ENCODE data around the gene STK16. TPM values are rescaled to one million over a fixed set of nuclear protein-coding genes. Genes with fewer than 3 reads are reported as not detected.
A peak's percentile ranks its signal among the peaks of the same experiment; 100 is the strongest.
"Not testable (repeated sequence)": the region's sequence is repeated elsewhere in the genome, so short reads cannot be mapped to it uniquely, and the experiment has no call there.

Gene STK16
- total RNA-seq, 2 experiments from 2014 or later: 11.2 to 14.1 TPM

GRCh38 chr2:219199470-219200211 lies 45.6 kb upstream of the STK16 start:
- intact Hi-C loops (cut with DNase I, micrococcal nuclease): loop anchor here in 1 of 2 experiments (10.0 kb wide), 2 partner anchors 185 to 345 kb away; partner anchors contain the start of genes CHPF, DNPEP and TMEM198
- peaks cover 7% of the 10 kb centered on the region for H3K4me1 Mint-ChIP-seq (ENCODE audit: low read depth)
- no peak for TF ChIP-seq CTCF (IDR thresholded peaks at IDR 0.05)
- Histone ChIP-seq H3K36me3 (ENCODE audit: insufficient read depth, low read length) (no peaks in the 10 kb centered on the region), H3K27ac (ENCODE audit: low read depth in 1 of 2, low read length in 2 of 2) (no peak overlapping the region), H3K9me3 (ENCODE audit: control insufficient read depth in 1 of 2, insufficient read depth in 1 of 2, low read length in 2 of 2) (peaks cover 0 to 3% of the 10 kb centered on the region in 2 experiments), H3K4me1 (ENCODE audit: insufficient read depth, low read length) (peaks cover 6% of the 10 kb centered on the region), H3K4me3 (ENCODE audit: low read length) (no peak overlapping the region), H3K27me3 (ENCODE audit: control insufficient read depth in 1 of 2, insufficient read depth in 2 of 2, low read length in 2 of 2) (peaks cover 0 to 2% of the 10 kb centered on the region in 2 experiments)
- CTCF ChIA-PET: interaction anchor here (0.9 to 2.3 kb wide), 2 partner anchors 12 to 29 kb away, joined by 4 to 6 read pairs; no protein-coding TSS in a partner anchor
- H3K9me3 Mint-ChIP-seq: no peaks in the 10 kb centered on the region
- POLR2A ChIA-PET: interaction anchor here (0.8 to 2.4 kb wide), 6 partner anchors 18 to 46 kb away, joined by 3 to 14 read pairs (median 4); partner anchors contain the start of genes ANKZF1, ATG9A, CNPPD1 and GLB1L
- H3K36me3 Mint-ChIP-seq (ENCODE audit: low read depth): no peaks in the 10 kb centered on the region
- peaks cover 6% of the 10 kb centered on the region for H3K27me3 Mint-ChIP-seq
- no peak overlapping the region for H3K27ac Mint-ChIP-seq
- H3K4me3 Mint-ChIP-seq: no peak overlapping the region
- peak in 1 of 14 experiments; percentile 0 for DNase-seq
- no peak for ATAC-seq (ENCODE audit: poor library complexity)

DNA sequence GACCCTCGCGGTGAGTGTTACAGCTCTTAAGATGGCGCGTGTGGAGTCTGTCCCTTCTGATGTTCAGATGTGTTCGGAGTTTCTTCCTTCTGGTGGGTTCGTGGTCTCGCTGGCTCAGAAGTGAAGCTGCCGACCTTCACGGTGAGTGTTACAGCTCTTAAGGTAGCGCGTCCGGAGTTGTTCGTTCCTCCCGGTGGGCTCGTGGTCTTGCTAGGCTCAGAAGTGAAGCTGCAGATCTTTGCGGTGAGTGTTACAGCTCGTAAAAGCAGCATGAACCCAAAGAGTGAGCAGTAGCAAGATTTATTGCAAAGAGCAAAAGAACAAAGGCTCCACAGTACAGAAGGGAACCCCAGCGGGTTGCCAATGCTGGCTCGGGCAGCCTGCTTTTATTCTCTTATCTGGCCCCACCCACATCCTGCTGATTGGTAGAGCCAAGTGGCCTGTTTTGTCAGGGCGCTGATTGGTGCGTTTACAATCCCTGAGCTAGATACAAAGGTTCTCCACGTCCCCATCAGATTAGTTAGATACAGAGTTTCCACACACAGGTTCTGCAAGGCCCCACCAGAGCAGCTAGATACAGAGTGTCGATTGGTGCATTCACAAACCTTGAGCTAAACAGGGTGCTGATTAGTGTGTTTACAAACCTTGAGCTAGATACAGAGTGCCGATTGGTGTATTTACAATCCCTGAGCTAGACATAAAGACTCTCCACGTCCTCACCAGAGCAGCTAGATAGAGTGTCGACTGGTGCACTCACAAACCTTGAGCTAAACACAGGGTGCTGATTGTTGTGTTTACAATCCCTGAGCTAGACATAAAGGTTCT lies 44.6 kb upstream of the STK16 start:
- not testable (repeated sequence) for H3K36me3 ChIP-seq (ENCODE audit: insufficient read depth, low read length); H3K9me3 ChIP-seq (ENCODE audit: control insufficient read depth in 1 of 2, insufficient read depth in 1 of 2, low read length in 2 of 2); H3K27me3 ChIP-seq (ENCODE audit: control insufficient read depth in 1 of 2, insufficient read depth in 2 of 2, low read length in 2 of 2); H3K4me1 Mint-ChIP-seq (ENCODE audit: low read depth); H3K36me3 Mint-ChIP-seq (ENCODE audit: low read depth); H3K27me3 Mint-ChIP-seq; H3K4me1 ChIP-seq (ENCODE audit: insufficient read depth, low read length); ATAC-seq (ENCODE audit: poor library complexity); H3K27ac ChIP-seq (ENCODE audit: low read depth in 1 of 2, low read length in 2 of 2); H3K9me3 Mint-ChIP-seq
- ChIA-PET POLR2A (interaction anchor here (0.8 to 2.4 kb wide), 6 partner anchors 19 to 44 kb away, joined by 3 to 14 read pairs (median 4); partner anchors contain the start of genes ANKZF1, ATG9A, CNPPD1 and GLB1L), CTCF (interaction anchor here (0.9 to 2.3 kb wide), 2 partner anchors 11 to 94 kb away, joined by 6 read pairs; no protein-coding TSS in a partner anchor)
- intact Hi-C loops (cut with DNase I, micrococcal nuclease): loop anchor here in 1 of 2 experiments (10.0 kb wide), 2 partner anchors 184 to 344 kb away; partner anchors contain the start of genes CHPF, DNPEP and TMEM198
- H3K4me3 ChIP-seq (ENCODE audit: low read length): peak overlapping the region; percentile 31
- peak in 4 of 14 experiments; percentile 24 to 57 (median 40) for DNase-seq
- Mint-ChIP-seq H3K27ac (peak overlapping the region; percentile 61), H3K4me3 (peak overlapping the region; percentile 76)

GRCh38 chr2:219201331-219201730 lies 43.9 kb upstream of the STK16 start:
- H3K4me3 Mint-ChIP-seq; ATAC-seq (ENCODE audit: poor library complexity); H3K27ac Mint-ChIP-seq; H3K36me3 Mint-ChIP-seq (ENCODE audit: low read depth); H3K4me3 ChIP-seq (ENCODE audit: low read length); H3K9me3 ChIP-seq (ENCODE audit: control insufficient read depth in 1 of 2, insufficient read depth in 1 of 2, low read length in 2 of 2); H3K27ac ChIP-seq (ENCODE audit: low read depth in 1 of 2, low read length in 2 of 2); H3K36me3 ChIP-seq (ENCODE audit: insufficient read depth, low read length); H3K9me3 Mint-ChIP-seq; DNase-seq; H3K27me3 Mint-ChIP-seq; H3K27me3 ChIP-seq (ENCODE audit: control insufficient read depth in 1 of 2, insufficient read depth in 2 of 2, low read length in 2 of 2): not testable (repeated sequence)
- intact Hi-C loops (cut with DNase I, micrococcal nuclease): loop anchor here in 1 of 2 experiments (10.0 kb wide), 2 partner anchors 183 to 343 kb away; partner anchors contain the start of genes CHPF, DNPEP and TMEM198
- peaks cover 12% of the 10 kb centered on the region for H3K4me1 Mint-ChIP-seq (ENCODE audit: low read depth)
- H3K4me1 ChIP-seq (ENCODE audit: insufficient read depth, low read length): peaks cover 13% of the 10 kb centered on the region
- CTCF ChIA-PET: interaction anchor here (1.7 to 2.3 kb wide), 2 partner anchors 10 to 143 kb away, joined by 4 to 6 read pairs; no protein-coding TSS in a partner anchor
- POLR2A ChIA-PET: interaction anchor here (1.1 to 2.4 kb wide), 3 partner anchors 19 to 25 kb away, joined by 3 to 14 read pairs (median 12); partner anchors contain the start of gene CNPPD1
